H9 (cell line): Measurements from ENCODE around the gene HSPE1. TPM values are rescaled to one million over a fixed set of nuclear protein-coding genes. Genes with fewer than 3 reads are reported as not detected.
"Not testable (repeated sequence)": the region's sequence is repeated elsewhere in the genome, so short reads cannot be mapped to it uniquely, and the experiment has no call there.

Source experiments
- DNase-seq: peaks from one replicate; pipeline ENCODE4 v3.0.0-alpha.2; 2017
- H2AFZ ChIP-seq: one replicate; pipeline ENCODE4 v1.6.1; 2013; ENCODE audit warnings: mild to moderate bottlenecking, low read length, control low read depth, moderate library complexity
- H2AK5ac ChIP-seq: 2 replicates; pipeline ENCODE4 v1.6.1; 2013; ENCODE audit warnings: low read length, control low read depth, mixed read lengths; ENCODE audit not compliant: insufficient read length
- H2BK120ac ChIP-seq: one replicate; pipeline ENCODE4 v1.6.1; 2013; ENCODE audit warnings: low read depth, mild to moderate bottlenecking, low read length, control low read depth, inconsistent platforms; ENCODE audit not compliant: poor library complexity, severe bottlenecking
- H2BK12ac ChIP-seq: 2 replicates; pipeline ENCODE4 v1.6.1; 2013; ENCODE audit warnings: low read length, control low read depth, mixed read lengths, low read depth; ENCODE audit not compliant: insufficient read length
- H2BK15ac ChIP-seq: 2 replicates; pipeline ENCODE4 v1.6.1; 2013; ENCODE audit warnings: low read depth, low read length, control low read depth
- H2BK20ac ChIP-seq: one replicate; pipeline ENCODE4 v1.6.1; 2013; ENCODE audit warnings: low read depth, mild to moderate bottlenecking, low read length, control low read depth, inconsistent platforms; ENCODE audit not compliant: poor library complexity, severe bottlenecking
- H2BK5ac ChIP-seq: 2 replicates; pipeline ENCODE4 v1.6.1; 2013; ENCODE audit warnings: low read length, control low read depth, mixed read lengths; ENCODE audit not compliant: insufficient read length
- H3K14ac ChIP-seq: 2 replicates; pipeline ENCODE4 v1.6.1; 2013; ENCODE audit warnings: low read length, control low read depth; ENCODE audit not compliant: insufficient read depth
- H3K18ac ChIP-seq: 2 replicates; pipeline ENCODE4 v1.6.1; 2013; ENCODE audit warnings: low read depth, mild to moderate bottlenecking, mixed read lengths, low read length, control low read depth; ENCODE audit not compliant: insufficient read length
- H3K23ac ChIP-seq: 2 replicates; pipeline ENCODE4 v1.6.1; 2013; ENCODE audit warnings: low read length, control low read depth, mixed read lengths, low read depth; ENCODE audit not compliant: insufficient read length
- H3K23me2 ChIP-seq: 2 replicates; pipeline ENCODE4 v1.6.1; 2013; ENCODE audit warnings: low read depth, mild to moderate bottlenecking, mixed read lengths, low read length, control low read depth; ENCODE audit not compliant: insufficient read length, poor library complexity, severe bottlenecking
- H3K27ac ChIP-seq: 2 replicates; pipeline ENCODE4 v1.5.1; 2013; ENCODE audit warnings: low read length, control low read depth, mixed read lengths, low read depth; ENCODE audit not compliant: insufficient read length
- H3K27me3 ChIP-seq: 2 replicates; pipeline ENCODE4 v1.6.1; 2013; ENCODE audit warnings: low read length, control low read depth, inconsistent platforms; ENCODE audit not compliant: insufficient read depth
- H3K4ac ChIP-seq: 2 replicates; pipeline ENCODE4 v1.6.1; 2013; ENCODE audit warnings: low read depth, mild to moderate bottlenecking, control low read depth, inconsistent platforms, low read length, moderate library complexity
- H3K4me1 ChIP-seq: 2 replicates; pipeline ENCODE4 v1.6.1; 2013; ENCODE audit warnings: low read length, control low read depth, inconsistent platforms; ENCODE audit not compliant: insufficient read depth
- H3K4me2 ChIP-seq: 2 replicates; pipeline ENCODE4 v1.6.1; 2013; ENCODE audit warnings: low read length, control low read depth, mixed read lengths; ENCODE audit not compliant: insufficient read length, insufficient read depth
- H3K56ac ChIP-seq: 2 replicates; pipeline ENCODE4 v1.6.1; 2013; ENCODE audit warnings: low read depth, mild to moderate bottlenecking, mixed read lengths, low read length, control low read depth; ENCODE audit not compliant: insufficient read length
- H3K79me1 ChIP-seq: 2 replicates; pipeline ENCODE4 v1.6.1; 2013; ENCODE audit warnings: low read depth, mild to moderate bottlenecking, moderate library complexity, low read length, control low read depth, inconsistent platforms; ENCODE audit not compliant: insufficient read depth, poor library complexity, severe bottlenecking
- H3K79me2 ChIP-seq: 2 replicates; pipeline ENCODE4 v1.6.1; 2013; ENCODE audit warnings: low read length, control low read depth, inconsistent platforms; ENCODE audit not compliant: insufficient read depth
- H3K9ac ChIP-seq: 2 replicates; pipeline ENCODE4 v1.6.1; 2013; ENCODE audit warnings: low read length, control low read depth, mixed read lengths; ENCODE audit not compliant: insufficient read length; ENCODE audit errors: extremely low read depth
- H3K9me3 ChIP-seq: one replicate; pipeline ENCODE4 v1.6.1; 2013; ENCODE audit warnings: low read depth, low read length, inconsistent platforms; ENCODE audit not compliant: control insufficient read depth
- H3T11ph ChIP-seq: one replicate; pipeline ENCODE4 v1.6.1; 2013; ENCODE audit warnings: mild to moderate bottlenecking, low read length, control low read depth, inconsistent platforms
- H4K20me1 ChIP-seq: one replicate; pipeline ENCODE4 v1.6.1; 2013; ENCODE audit not compliant: control insufficient read depth, insufficient read length, insufficient read depth
- H4K5ac ChIP-seq: 2 replicates; pipeline ENCODE4 v1.6.1; 2013; ENCODE audit warnings: low read depth, mild to moderate bottlenecking, mixed read lengths, low read length, control low read depth; ENCODE audit not compliant: insufficient read length
- H4K8ac ChIP-seq: replicated peaks from 2 replicates; pipeline ENCODE4 v1.6.1; 2013; ENCODE audit warnings: low read length, control low read depth, mixed read lengths, low read depth; ENCODE audit not compliant: insufficient read length
- H4K91ac ChIP-seq: 2 replicates; pipeline ENCODE4 v1.6.1; 2013; ENCODE audit warnings: low read depth, mild to moderate bottlenecking, moderate library complexity, mixed read lengths, low read length, control low read depth; ENCODE audit not compliant: insufficient read length
- H3K27ac Mint-ChIP-seq, 3 experiments: 2 replicates in 2 of 3; 3 replicates in 1 of 3; pipeline ENCODE4 v1.8.0; 2020 to 2021; ENCODE audit warnings: mixed read lengths in 3 of 3, mild to moderate bottlenecking in 1 of 3, moderate library complexity in 1 of 3
- H3K27me3 Mint-ChIP-seq: 2 replicates; pipeline ENCODE4 v1.8.0; 2021; ENCODE audit warnings: low read depth, mild to moderate bottlenecking, moderate library complexity, mixed read lengths
- H3K36me3 Mint-ChIP-seq, 3 experiments: 2 replicates in 2 of 3; 3 replicates in 1 of 3; pipeline ENCODE4 v1.8.0; 2020 to 2021; ENCODE audit warnings: low read depth in 3 of 3, mixed read lengths in 3 of 3; ENCODE audit not compliant: insufficient read depth in 1 of 3
- H3K4me1 Mint-ChIP-seq, 2 experiments: 2 replicates each; pipeline ENCODE4 v1.8.0; 2020; ENCODE audit warnings: mixed read lengths in 2 of 2
- H3K4me3 Mint-ChIP-seq, 2 experiments: 2 replicates in 1 of 2; 3 replicates in 1 of 2; pipeline ENCODE4 v1.8.0; 2020 to 2021; ENCODE audit warnings: mild to moderate bottlenecking in 2 of 2, mixed read lengths in 2 of 2, moderate library complexity in 1 of 2
- H3K9me3 Mint-ChIP-seq, 2 experiments: 2 replicates in 1 of 2; 3 replicates in 1 of 2; pipeline ENCODE4 v1.8.0; 2020; ENCODE audit warnings: mild to moderate bottlenecking in 2 of 2, mixed read lengths in 2 of 2, moderate library complexity in 1 of 2
- CTCF ChIP-seq: fragments of 200-600 bp; sonication (generic); conservative IDR thresholded peaks from 3 replicates; pipeline ENCODE4 v1.8.0; 2021; ENCODE audit warnings: antibody characterized with exemption, mild to moderate bottlenecking
- WGBS: extraction: QIAGEN DNeasy Blood & Tissue Kit; methylation state at CpG from one replicate; pipeline ENCODE4 v1.1.7; 2013; ENCODE audit warnings: missing lambda C conversion rate, low lambda C conversion rate, mixed read lengths; ENCODE audit not compliant: insufficient read length; ENCODE audit errors: extremely low coverage; 5-methylcytosine and 5-hydroxymethylcytosine counted together
- total RNA-seq: library from RNA; stranded (reverse); gene quantifications from 2 replicates; pipeline ENCODE4 v1.2.1, GENCODE V29; 2021

Gene HSPE1
- total RNA-seq, 1 experiment from 2014 or later, result 347 TPM

DNA sequence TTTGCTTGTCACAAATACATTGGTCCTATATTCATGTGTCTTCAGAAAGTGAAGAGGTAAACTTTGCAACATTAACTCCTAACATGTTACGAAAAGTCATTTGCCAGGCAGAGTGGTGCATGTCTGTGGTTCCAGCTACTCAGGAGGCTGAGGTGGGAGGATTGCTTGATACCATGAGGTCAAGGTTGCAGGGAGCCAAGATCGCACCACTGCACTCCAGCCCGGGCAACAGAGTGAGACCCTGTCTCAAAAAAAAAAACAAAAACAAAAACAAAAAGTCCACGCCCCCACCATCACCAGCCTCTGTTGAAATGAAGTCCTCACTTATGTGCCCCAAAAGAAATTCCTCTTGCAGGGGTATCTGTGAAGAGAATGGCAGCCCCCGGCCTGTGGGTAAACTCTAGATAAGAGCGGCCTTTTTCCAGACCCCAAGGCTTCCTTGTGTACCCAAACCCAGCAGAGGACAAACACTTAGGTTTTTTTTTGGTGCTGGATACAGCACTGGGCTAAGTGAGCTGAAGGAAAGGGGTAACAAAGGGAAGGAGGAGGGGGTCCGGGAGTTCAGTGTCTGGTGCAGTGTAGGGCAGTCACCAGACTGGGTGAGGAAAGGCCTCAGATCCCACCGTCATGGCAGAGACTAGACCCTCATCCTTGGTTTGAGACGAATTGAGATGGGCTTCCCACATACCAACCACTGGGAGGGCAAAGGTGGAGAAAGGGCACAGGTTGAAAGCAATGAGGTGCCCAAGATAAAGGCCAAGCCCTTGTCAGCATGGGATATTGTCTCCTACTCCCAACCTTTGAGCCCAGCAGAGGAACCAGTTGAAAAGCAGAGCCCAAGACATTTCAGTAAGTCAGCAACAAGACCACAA, 19.8 kb upstream of the HSPE1 start:
- no CpG with 5 or more reads among the region's 9 CpGs for WGBS
- H3K79me2 ChIP-seq, result no peaks in the 10 kb centered on the region
- no peak overlapping the region for H2AK5ac ChIP-seq
- no peak overlapping the region for H3K14ac ChIP-seq
- H4K91ac ChIP-seq, result no peak overlapping the region
- no peak overlapping the region for H2BK5ac ChIP-seq
- H3K9ac ChIP-seq, result no peak overlapping the region
- H3K4me1 ChIP-seq, result no peaks in the 10 kb centered on the region
- no peaks in the 10 kb centered on the region; the same call in 1 of the 2 replicates for H3K27me3 Mint-ChIP-seq
- H3K27ac Mint-ChIP-seq, result peak overlapping the region in 1 of 3 experiments; percentile 37; a peak in 2 of 7 replicates
- H3K18ac ChIP-seq, result no peak overlapping the region
- H2BK15ac ChIP-seq, result no peak overlapping the region
- H3K23me2 ChIP-seq, result no peaks in the 10 kb centered on the region
- no peak overlapping the region for H3T11ph ChIP-seq
- H3K4me2 ChIP-seq, result no peak overlapping the region
- H3K79me1 ChIP-seq, result no peaks in the 10 kb centered on the region
- H3K9me3 ChIP-seq, result no peaks in the 10 kb centered on the region
- H4K8ac ChIP-seq, result no peak overlapping the region
- DNase-seq, result no peak
- no peaks in the 10 kb centered on the region for H3K27me3 ChIP-seq
- no peak overlapping the region for H2BK120ac ChIP-seq
- no peak overlapping the region for H3K23ac ChIP-seq
- peaks cover 9 to 15% of the 10 kb centered on the region in 2 experiments; a peak in 4 of 5 replicates for H3K9me3 Mint-ChIP-seq
- no peak overlapping the region for H2AFZ ChIP-seq
- no peaks in the 10 kb centered on the region for H3K4me1 Mint-ChIP-seq
- H3K36me3 Mint-ChIP-seq, result peaks cover 8 to 45% (median 12%) of the 10 kb centered on the region in 3 experiments
- H2BK12ac ChIP-seq, result no peak overlapping the region
- H3K56ac ChIP-seq, result no peak overlapping the region
- no peak overlapping the region for H2BK20ac ChIP-seq
- no peak overlapping the region for H4K5ac ChIP-seq
- no peak overlapping the region for H3K4ac ChIP-seq
- no peak overlapping the region; a peak in 1 of 5 replicates for H3K4me3 Mint-ChIP-seq
- H4K20me1 ChIP-seq, result no peaks in the 10 kb centered on the region
- TF ChIP-seq CTCF, result no peak
- no peak overlapping the region for H3K27ac ChIP-seq

- H3K14ac ChIP-seq, H2AFZ ChIP-seq, H3K9me3 ChIP-seq, H3K4ac ChIP-seq, H3K27me3 ChIP-seq, H4K20me1 ChIP-seq, H4K8ac ChIP-seq, H2BK15ac ChIP-seq, H3K4me3 Mint-ChIP-seq, H2AK5ac ChIP-seq, H3T11ph ChIP-seq, H2BK12ac ChIP-seq, H3K79me1 ChIP-seq, H2BK120ac ChIP-seq, H3K23me2 ChIP-seq, H3K18ac ChIP-seq, H3K4me1 Mint-ChIP-seq, H3K4me2 ChIP-seq, H3K79me2 ChIP-seq, DNase-seq, H2BK5ac ChIP-seq, H3K27me3 Mint-ChIP-seq, H3K9ac ChIP-seq, H4K5ac ChIP-seq, H3K4me1 ChIP-seq, H3K23ac ChIP-seq, H3K27ac ChIP-seq, H3K56ac ChIP-seq, H4K91ac ChIP-seq, H2BK20ac ChIP-seq: not testable (repeated sequence)
- Mint-ChIP-seq H3K27ac (0 out of 7 replicates have a peak overlapping the region, but pooled peaks of 1 of the 3 experiments have one; percentile 15), H3K36me3 (peaks cover 37 to 63% (median 39%) of the 10 kb centered on the region in 3 experiments), H3K9me3 (peaks cover 9 to 15% of the 10 kb centered on the region in 2 experiments; a peak in 4 of 5 replicates)
- WGBS, result no CpG with 5 or more reads among the region's 3 CpGs
These were observed 15.9 kb upstream of the HSPE1 start for GRCh38 chr2:197484248-197484647.
